Common myeloid progenitor, CD34-positive (primary cell): ENCODE data around the gene TMEM255B. TPM values are rescaled to one million over a fixed set of nuclear protein-coding genes. Genes with fewer than 3 reads are reported as not detected.
"Not testable (repeated sequence)": the region's sequence is repeated elsewhere in the genome, so short reads cannot be mapped to it uniquely, and the experiment has no call there.

Experiments
- CTCF ChIA-PET: fragments of 350-600 bp; sonication (Branson Sonifier 250); formaldehyde crosslinking; loops from one replicate; lab custom pipeline; 2021; ENCODE audit warnings: antibody characterized with exemption; lab: Charles Lee
- POLR2A ChIA-PET: fragments of 350-600 bp; sonication (Branson Sonifier 250); formaldehyde crosslinking; loops from one replicate; lab custom pipeline; 2021; ENCODE audit warnings: antibody characterized with exemption; lab: Charles Lee
- DNase-seq, 3 donors: peaks; one replicate each; pipeline versions ENCODE4 v3.0.0 to v3.0.0-alpha.2; 2013
- H3K27ac ChIP-seq, 2 experiments: 1 replicate in 1 of 2; 2 replicates in 1 of 2; pipeline ENCODE4 v1.7.0; 2013; ENCODE audit warnings: inconsistent platforms in 2 of 2, low read length in 2 of 2, mild to moderate bottlenecking in 2 of 2, low read depth in 1 of 2, moderate library complexity in 1 of 2; ENCODE audit not compliant: severe bottlenecking in 2 of 2, insufficient read depth in 1 of 2, poor library complexity in 1 of 2
- H3K27me3 ChIP-seq, 5 experiments: replicated peaks in 2 of 5; 1 replicate in 3 of 5; 2 replicates in 2 of 5; pipeline versions ENCODE4 v1.6.1 to v1.7.0; 2013; ENCODE audit warnings: low read length in 4 of 5, mild to moderate bottlenecking in 2 of 5, moderate library complexity in 2 of 5, inconsistent platforms in 1 of 5; ENCODE audit not compliant: insufficient read depth in 5 of 5, control insufficient read depth in 4 of 5
- H3K36me3 ChIP-seq, 4 experiments: 1 replicate in 2 of 4; 2 replicates in 2 of 4; pipeline versions ENCODE4 v1.6.1 to v1.7.0; 2013; ENCODE audit warnings: low read length in 3 of 4, control low read depth in 1 of 4, mild to moderate bottlenecking in 1 of 4; ENCODE audit not compliant: control insufficient read depth in 4 of 4, insufficient read depth in 4 of 4
- H3K4me1 ChIP-seq, 4 experiments: 1 replicate in 3 of 4; 2 replicates in 1 of 4; pipeline versions ENCODE4 v1.6.1 to v1.7.1; 2013; ENCODE audit warnings: low read length in 3 of 4, mild to moderate bottlenecking in 3 of 4, control low read depth in 1 of 4, inconsistent platforms in 1 of 4, moderate library complexity in 1 of 4; ENCODE audit not compliant: control insufficient read depth in 4 of 4, insufficient read depth in 4 of 4; ENCODE audit errors: control extremely low read depth in 1 of 4
- H3K4me3 ChIP-seq, 7 experiments: 1 replicate in 4 of 7; 2 replicates in 3 of 7; pipeline versions ENCODE4 v1.5.1 to v1.7.0; 2013; ENCODE audit warnings: mild to moderate bottlenecking in 7 of 7, low read length in 6 of 7, moderate library complexity in 6 of 7, inconsistent platforms in 2 of 7, low read depth in 2 of 7, control low read depth in 1 of 7; ENCODE audit not compliant: insufficient read depth in 4 of 7, control insufficient read depth in 1 of 7; ENCODE audit errors: extremely low read depth in 1 of 7
- H3K9me3 ChIP-seq, 5 experiments: 1 replicate in 4 of 5; 2 replicates in 1 of 5; pipeline versions ENCODE4 v1.6.1 to v1.7.1; 2013; ENCODE audit warnings: low read length in 4 of 5, mild to moderate bottlenecking in 2 of 5, inconsistent platforms in 1 of 5, low read depth in 1 of 5, moderate library complexity in 1 of 5; ENCODE audit not compliant: control insufficient read depth in 4 of 5, insufficient read depth in 2 of 5; ENCODE audit errors: control extremely low read depth in 1 of 5
- WGBS: methylation state at CpG from one replicate; pipeline ENCODE4 v1.1.5; 2013; ENCODE audit not compliant: insufficient coverage; 5-methylcytosine and 5-hydroxymethylcytosine counted together
- polyA plus RNA-seq: library from polyadenylated mRNA; unstranded; fragments of 120-200 nt; gene quantifications from one replicate; pipeline ENCODE4 v1.2.1, GENCODE V29; 2013

The TMEM255B gene
- 0.82 TPM for polyA plus RNA-seq

DNA sequence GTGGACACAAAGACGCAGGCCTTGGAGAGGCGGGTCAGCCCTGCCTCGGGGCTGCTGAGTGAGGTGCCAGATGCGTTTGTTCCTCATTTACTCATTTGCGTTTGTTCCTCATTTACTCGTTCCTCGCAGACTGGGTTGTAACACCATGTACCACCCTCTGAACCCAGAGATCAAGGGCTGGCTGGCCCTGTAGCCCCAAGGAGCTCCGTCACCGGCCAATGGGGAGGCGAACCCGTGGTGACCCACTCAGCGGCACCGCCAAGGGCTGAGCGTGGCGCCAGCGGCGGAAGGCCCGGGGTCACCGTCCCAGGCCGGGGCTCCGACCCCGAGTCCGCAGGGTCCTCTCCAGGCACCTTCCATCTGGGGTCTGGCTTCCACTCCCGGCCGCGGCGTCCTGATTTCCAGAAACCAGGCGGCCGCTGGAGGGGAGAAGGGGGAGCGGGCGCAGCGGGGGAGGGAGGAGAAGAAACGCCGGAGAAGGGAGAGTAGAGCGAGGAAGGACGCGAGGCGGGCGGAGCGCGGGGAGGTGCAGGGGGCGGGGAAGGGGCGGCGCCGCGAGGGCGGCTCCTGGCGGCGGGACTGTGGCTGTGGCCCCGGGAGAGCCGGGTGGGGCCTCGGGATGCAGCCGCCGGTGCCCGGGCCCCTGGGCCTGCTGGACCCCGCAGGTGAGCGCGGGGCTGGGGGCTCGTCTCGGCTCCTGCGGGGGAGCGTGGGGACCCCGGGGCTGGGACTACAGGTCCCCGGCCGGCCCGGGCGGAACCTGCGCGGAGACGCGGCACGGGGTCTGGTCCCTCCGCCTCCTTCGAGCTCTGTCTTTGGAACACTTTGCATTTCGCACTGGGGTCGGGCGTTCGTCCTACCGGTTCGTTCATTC is at the start of gene TMEM255B:
TSS of gene TMEM255B (plus strand) at position 576 of the 874 bp plus-strand sequence. CDS start at position 620, 44 bp downstream.
- WGBS: 0% methylated on average over 64 of the region's 80 CpGs
- ChIA-PET CTCF (interaction anchor here (0.9 to 1.1 kb wide), 2 partner anchors 13 to 26 kb away, joined by 3 to 4 read pairs; no protein-coding TSS in a partner anchor), POLR2A (no interaction called here)
- Histone ChIP-seq H3K36me3 (no peaks in the 10 kb centered on the region), H3K9me3 (no peaks in the 10 kb centered on the region), H3K4me1 (peaks cover 7 to 18% (median 17%) of the 10 kb centered on the region in 4 experiments), H3K27ac (no peak within 1 kb of the TSS), H3K27me3 (peaks cover 8 to 54% (median 18%) of the 10 kb centered on the region in 5 experiments), H3K4me3 (peak within 1 kb of the TSS; percentile 34 to 78 (median 68))
- peak; percentile 67 to 91 (median 88) for DNase-seq

DNA sequence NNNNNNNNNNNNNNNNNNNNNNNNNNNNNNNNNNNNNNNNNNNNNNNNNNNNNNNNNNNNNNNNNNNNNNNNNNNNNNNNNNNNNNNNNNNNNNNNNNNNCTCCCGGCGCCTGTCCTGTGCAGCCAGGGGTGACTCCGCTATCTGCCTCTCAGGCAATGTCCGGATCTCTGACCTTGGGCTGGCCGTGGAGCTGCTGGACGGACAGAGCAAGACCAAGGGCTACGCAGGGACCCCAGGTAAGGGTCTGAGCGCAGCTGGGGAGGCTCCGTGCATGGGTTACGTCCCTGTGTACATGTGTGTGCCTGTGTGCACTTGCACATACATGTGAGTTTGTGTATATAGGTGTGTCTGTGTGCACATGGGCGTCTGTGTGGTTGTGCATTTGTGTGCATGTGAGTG is 36.1 kb upstream of the TMEM255B start:
- Histone ChIP-seq H3K36me3 (no peaks in the 10 kb centered on the region), H3K4me3 (no peak overlapping the region), H3K27ac (no peak overlapping the region), H3K27me3 (peaks cover 0 to 3% (median 0%) of the 10 kb centered on the region in 5 experiments), H3K9me3 (peaks cover 0 to 4% (median 0%) of the 10 kb centered on the region in 5 experiments), H3K4me1 (peaks cover 0 to 13% (median 10%) of the 10 kb centered on the region in 4 experiments)
- POLR2A ChIA-PET: no interaction called here
- DNase-seq: no peak
- WGBS: 80% methylated on average over 11 of the region's 11 CpGs
- CTCF ChIA-PET: interaction anchor here (1.0 kb wide), 1 partner anchor 57 kb away, joined by 3 read pairs; no protein-coding TSS in a partner anchor

DNA sequence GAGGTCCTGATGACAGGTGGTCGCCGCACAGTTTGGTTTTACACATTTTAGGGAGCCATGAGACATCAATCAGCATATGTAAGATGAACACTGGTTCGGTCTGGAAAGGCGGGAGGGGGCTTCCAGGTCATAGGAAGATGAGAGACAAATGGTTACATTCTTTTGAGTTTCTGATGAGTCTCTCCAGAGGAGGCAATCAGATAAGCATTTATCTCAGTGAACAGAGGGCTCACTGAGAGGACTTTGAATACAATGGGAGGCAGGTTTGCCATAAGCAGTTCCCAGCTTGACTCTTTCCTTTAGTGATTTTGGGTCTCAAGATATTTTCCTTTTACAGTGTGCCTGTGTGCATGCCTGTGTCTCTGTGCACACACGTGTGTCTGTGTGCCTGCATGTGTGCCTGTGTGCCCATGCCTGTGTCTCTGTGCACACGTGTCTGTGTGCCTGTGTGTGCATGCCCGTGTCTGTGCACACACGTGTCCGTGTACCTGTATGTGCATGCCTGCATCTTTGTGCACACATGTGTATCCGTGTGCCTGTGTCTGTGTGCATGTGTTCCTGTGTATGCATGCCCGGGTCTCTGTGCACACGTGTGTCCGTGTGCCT is 35.5 kb upstream of the TMEM255B start:
- Histone ChIP-seq H3K9me3 (peaks cover 0 to 5% (median 0%) of the 10 kb centered on the region in 5 experiments), H3K4me3 (no peak overlapping the region), H3K27ac (no peak overlapping the region), H3K4me1 (peaks cover 0 to 13% (median 10%) of the 10 kb centered on the region in 4 experiments), H3K27me3 (peaks cover 0 to 3% (median 3%) of the 10 kb centered on the region in 5 experiments), H3K36me3 (no peaks in the 10 kb centered on the region)
- WGBS: 85% methylated on average over 9 of the region's 13 CpGs
- ChIA-PET CTCF (interaction anchor here (1.0 kb wide), 1 partner anchor 57 kb away, joined by 3 read pairs; no protein-coding TSS in a partner anchor), POLR2A (no interaction called here)
- DNase-seq: no peak

DNA sequence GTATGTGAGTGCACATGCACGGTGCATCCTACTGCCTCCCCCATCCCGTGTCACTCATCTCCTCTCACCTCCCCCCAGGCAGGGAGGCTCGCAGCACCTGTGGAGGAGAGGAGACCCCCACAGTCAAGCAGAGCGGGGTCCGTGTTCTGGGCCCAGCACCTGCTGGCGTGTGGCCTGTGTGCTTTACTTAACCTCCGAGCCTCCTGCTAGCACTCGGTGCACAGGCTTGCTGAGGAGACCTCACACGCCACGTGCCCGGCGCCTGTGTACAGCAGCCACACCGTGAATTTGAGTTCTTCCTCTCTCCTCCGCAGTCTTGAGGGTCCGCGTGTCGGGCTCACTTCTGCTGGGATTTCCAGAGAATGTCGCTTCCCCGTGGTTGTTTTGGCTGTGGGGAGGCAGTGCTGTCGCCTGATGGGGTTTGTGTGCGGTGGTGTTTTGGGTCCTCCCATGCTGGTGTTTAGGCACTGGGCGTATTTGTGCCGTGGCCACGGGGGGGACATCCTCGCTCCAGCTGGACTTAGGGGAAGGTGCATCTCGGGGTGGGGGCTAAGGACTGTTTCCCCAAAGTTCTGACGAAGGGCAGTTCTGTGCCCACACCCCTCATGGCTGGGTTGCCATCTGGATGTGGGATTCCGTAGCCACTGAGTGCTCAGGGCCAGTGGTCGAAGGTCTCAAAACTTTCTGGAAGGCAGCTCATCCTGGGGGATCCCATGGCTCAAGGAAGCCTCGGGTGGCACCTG is 34.8 kb upstream of the TMEM255B start:
- H3K27me3 ChIP-seq: peaks cover 0 to 10% (median 3%) of the 10 kb centered on the region in 5 experiments
- H3K4me3 ChIP-seq: peak overlapping the region in 1 of 7 experiments; percentile 63
- H3K36me3 ChIP-seq: no peaks in the 10 kb centered on the region
- CTCF ChIA-PET: interaction anchor here (1.0 to 1.4 kb wide), 5 partner anchors 17 to 64 kb away, joined by 4 to 6 read pairs (median 6); partner anchors contain the start of gene GRK1
- no peak for DNase-seq
- WGBS: 83% methylated on average over 21 of the region's 30 CpGs
- peaks cover 0 to 13% (median 10%) of the 10 kb centered on the region in 4 experiments for H3K4me1 ChIP-seq
- H3K9me3 ChIP-seq: peaks cover 0 to 5% (median 0%) of the 10 kb centered on the region in 5 experiments
- POLR2A ChIA-PET: no interaction called here
- no peak overlapping the region for H3K27ac ChIP-seq

DNA sequence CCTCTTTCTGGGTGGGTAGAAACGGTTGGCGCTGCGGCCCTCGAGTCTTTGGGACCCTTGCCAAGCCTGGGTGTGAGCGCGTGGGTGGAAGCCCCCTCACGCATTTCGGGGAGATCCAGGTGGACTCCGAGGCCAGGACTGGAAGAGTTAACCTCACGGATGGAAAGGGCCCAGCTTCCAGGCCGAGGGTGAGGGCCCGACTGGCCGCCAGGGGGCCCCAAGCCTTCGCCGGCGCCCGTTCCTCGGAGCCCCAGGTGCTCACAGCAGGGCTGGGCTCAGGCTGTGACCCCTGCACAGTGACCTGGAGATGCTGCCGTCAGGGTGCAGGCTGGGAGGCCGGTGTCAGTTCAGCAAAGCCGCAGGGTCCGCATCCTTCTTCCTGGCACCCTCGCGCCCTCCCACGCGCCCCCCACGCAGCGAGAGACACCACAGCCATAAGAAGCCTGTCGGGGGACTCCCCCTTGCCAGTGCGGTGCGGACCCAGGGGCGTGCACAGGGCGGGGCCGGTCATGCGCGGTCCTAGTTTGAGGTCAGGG is 34.2 kb upstream of the TMEM255B start:
- WGBS: 6% methylated on average over 22 of the region's 36 CpGs
- Histone ChIP-seq H3K27me3 (peaks cover 0 to 17% (median 3%) of the 10 kb centered on the region in 5 experiments), H3K9me3 (peaks cover 0 to 5% (median 0%) of the 10 kb centered on the region in 5 experiments), H3K27ac (no peak overlapping the region), H3K36me3 (no peaks in the 10 kb centered on the region), H3K4me1 (peaks cover 0 to 13% (median 10%) of the 10 kb centered on the region in 4 experiments), H3K4me3 (peak overlapping the region; percentile 21 to 74 (median 59))
- peak; percentile 84 to 91 (median 90) for DNase-seq
- ChIA-PET POLR2A (no interaction called here), CTCF (interaction anchor here (1.0 to 1.4 kb wide), 5 partner anchors 17 to 64 kb away, joined by 4 to 6 read pairs (median 6); partner anchors contain the start of gene GRK1)

DNA sequence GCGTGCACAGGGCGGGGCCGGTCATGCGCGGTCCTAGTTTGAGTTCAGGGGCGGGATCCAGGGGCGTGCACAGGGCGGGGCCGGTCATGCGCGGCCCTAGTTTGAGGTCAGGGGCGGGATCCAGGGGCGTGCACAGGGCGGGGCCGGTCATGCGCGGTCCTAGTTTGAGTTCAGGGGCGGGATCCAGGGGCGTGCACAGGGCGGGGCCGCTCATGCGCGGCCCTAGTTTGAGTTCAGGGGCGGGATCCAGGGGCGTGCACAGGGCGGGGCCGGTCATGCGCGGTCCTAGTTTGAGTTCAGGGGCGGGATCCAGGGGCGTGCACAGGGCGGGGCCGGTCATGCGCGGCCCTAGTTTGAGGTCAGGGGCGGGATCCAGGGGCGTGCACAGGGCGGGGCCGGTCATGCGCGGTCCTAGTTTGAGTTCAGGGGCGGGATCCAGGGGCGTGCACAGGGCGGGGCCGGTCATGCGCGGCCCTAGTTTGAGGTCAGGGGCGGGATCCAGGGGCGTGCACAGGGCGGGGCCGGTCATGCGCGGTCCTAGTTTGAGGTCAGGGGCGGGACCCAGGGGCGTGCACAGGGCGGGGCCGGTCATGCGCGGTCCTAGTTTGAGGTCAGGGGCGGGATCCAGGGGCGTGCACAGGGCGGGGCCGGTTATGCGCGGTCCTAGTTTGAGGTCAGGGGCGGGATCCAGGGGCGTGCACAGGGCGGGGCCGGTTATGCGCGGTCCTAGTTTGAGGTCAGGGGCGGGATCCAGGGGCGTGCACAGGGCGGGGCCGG is 33.5 kb upstream of the TMEM255B start:
- H3K9me3 ChIP-seq, POLR2A ChIA-PET, H3K36me3 ChIP-seq, H3K4me3 ChIP-seq, DNase-seq, H3K27ac ChIP-seq: not testable (repeated sequence)
- H3K4me1 ChIP-seq: peaks cover 0 to 13% (median 10%) of the 10 kb centered on the region in 4 experiments
- WGBS: no CpG with 5 or more reads among the region's 75 CpGs
- peaks cover 0 to 22% (median 4%) of the 10 kb centered on the region in 5 experiments for H3K27me3 ChIP-seq
- CTCF ChIA-PET: interaction anchor here (1.2 to 1.4 kb wide), 2 partner anchors 58 to 65 kb away, joined by 4 to 6 read pairs; partner anchors contain the start of gene GRK1
